ENCODE measurements around the gene RIPPLY3. TPM values are rescaled to one million over a fixed set of nuclear protein-coding genes. Genes with fewer than 3 reads are reported as not detected.
"Not testable (repeated sequence)": the region's sequence is repeated elsewhere in the genome, so short reads cannot be mapped to it uniquely, and the experiment has no call there.

The RIPPLY3 gene
- total RNA-seq, 1 donor from 2014 or later: not detected

DNA sequence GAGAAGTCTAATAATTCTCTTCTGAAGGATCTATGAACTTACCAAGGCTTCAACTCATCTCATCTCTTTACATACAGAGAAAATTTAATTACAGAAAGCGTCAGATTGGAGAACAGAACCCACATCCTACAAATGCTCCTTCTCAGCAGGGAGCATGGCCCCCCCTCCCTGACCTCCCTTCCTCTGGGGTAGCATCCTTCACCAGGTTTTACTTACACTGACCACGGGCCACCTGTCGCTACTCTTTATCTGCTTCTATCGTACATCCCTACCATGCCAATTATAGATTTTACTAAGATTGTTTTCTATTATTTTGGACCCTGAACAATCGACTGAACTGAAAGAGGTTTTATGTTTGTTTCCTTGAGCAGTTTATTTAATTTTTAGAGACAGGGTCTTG is 25.8 kb downstream of the RIPPLY3 start:
- Histone ChIP-seq H3K36me3 (ENCODE audit: insufficient read depth, low read length) (no peaks in the 10 kb centered on the region), H3K9ac (ENCODE audit: low read length) (no peak overlapping the region), H3K4me3 (ENCODE audit: insufficient read depth, low read depth, low read length) (no peak overlapping the region), H3K27me3 (ENCODE audit: insufficient read depth, low read length) (no peaks in the 10 kb centered on the region), H2AFZ (ENCODE audit: low read depth, low read length) (no peak overlapping the region), H3K79me2 (ENCODE audit: insufficient read depth, low read length) (no peaks in the 10 kb centered on the region), H3K4me2 (ENCODE audit: low read length) (peak overlapping the region; percentile 22), H4K20me1 (ENCODE audit: insufficient read depth, low read length) (no peaks in the 10 kb centered on the region), H3K9me3 (ENCODE audit: insufficient read depth, low read depth, low read length) (no peaks in the 10 kb centered on the region), H3K27ac (ENCODE audit: low read depth, low read length) (no peak overlapping the region), H3K4me1 (ENCODE audit: insufficient read depth, low read length) (no peaks in the 10 kb centered on the region)
- TF ChIP-seq EZH2 (IDR thresholded peaks at IDR 0.05; ENCODE audit: insufficient read depth, low read length): no peak
- TF ChIP-seq, protein P1, sequence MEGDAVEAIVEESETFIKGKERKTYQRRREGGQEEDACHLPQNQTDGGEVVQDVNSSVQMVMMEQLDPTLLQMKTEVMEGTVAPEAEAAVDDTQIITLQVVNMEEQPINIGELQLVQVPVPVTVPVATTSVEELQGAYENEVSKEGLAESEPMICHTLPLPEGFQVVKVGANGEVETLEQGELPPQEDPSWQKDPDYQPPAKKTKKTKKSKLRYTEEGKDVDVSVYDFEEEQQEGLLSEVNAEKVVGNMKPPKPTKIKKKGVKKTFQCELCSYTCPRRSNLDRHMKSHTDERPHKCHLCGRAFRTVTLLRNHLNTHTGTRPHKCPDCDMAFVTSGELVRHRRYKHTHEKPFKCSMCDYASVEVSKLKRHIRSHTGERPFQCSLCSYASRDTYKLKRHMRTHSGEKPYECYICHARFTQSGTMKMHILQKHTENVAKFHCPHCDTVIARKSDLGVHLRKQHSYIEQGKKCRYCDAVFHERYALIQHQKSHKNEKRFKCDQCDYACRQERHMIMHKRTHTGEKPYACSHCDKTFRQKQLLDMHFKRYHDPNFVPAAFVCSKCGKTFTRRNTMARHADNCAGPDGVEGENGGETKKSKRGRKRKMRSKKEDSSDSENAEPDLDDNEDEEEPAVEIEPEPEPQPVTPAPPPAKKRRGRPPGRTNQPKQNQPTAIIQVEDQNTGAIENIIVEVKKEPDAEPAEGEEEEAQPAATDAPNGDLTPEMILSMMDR (IDR thresholded peaks at IDR 0.05; ENCODE audit: insufficient read depth, low read depth, low read length): no peak
- Mint-ChIP-seq H3K9me3 (ENCODE audit: unreplicated experiment) (no peaks in the 10 kb centered on the region), H3K4me3 (ENCODE audit: unreplicated experiment) (no peak overlapping the region), H3K27me3 (ENCODE audit: low read depth, unreplicated experiment) (no peaks in the 10 kb centered on the region), H3K27ac (ENCODE audit: unreplicated experiment) (no peak overlapping the region), H3K36me3 (ENCODE audit: low read depth, unreplicated experiment) (no peaks in the 10 kb centered on the region), H3K4me1 (ENCODE audit: low read depth, unreplicated experiment) (peaks cover 9% of the 10 kb centered on the region)
- no peak for FAIRE-seq
- no peak for DNase-seq (ENCODE audit: low read depth)

DNA sequence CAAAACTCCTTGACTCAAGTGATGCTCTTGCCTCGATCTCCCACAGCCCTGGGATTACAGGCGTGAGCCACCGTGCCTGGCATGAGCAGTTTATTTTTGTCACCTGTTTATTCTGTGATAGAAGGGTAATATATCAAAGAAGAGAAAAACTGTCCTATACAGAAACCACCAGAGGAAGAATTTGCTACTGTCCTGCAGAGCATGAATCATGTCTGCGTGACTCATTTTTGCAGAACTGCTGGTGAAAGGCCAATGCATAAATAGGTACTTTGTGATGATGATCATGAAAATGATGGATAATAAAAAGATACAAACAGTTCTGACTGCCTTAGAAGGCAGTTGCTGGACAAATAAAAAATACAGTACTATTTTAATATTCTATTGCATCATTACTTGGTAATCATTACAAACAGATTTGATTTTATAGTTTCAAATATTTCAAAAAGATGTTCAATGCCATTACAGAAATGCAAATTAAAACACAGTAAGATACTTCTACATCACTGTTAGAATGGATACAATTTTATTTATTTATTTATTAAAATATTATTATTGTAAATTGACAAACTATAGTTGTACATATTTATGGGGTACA is 26.5 kb downstream of the RIPPLY3 start:
- Histone ChIP-seq H3K36me3 (ENCODE audit: insufficient read depth, low read length) (no peaks in the 10 kb centered on the region), H4K20me1 (ENCODE audit: insufficient read depth, low read length) (no peaks in the 10 kb centered on the region), H3K79me2 (ENCODE audit: insufficient read depth, low read length) (no peaks in the 10 kb centered on the region), H3K27me3 (ENCODE audit: insufficient read depth, low read length) (no peaks in the 10 kb centered on the region), H3K9me3 (ENCODE audit: insufficient read depth, low read depth, low read length) (no peaks in the 10 kb centered on the region), H3K4me3 (ENCODE audit: insufficient read depth, low read depth, low read length) (no peak overlapping the region), H2AFZ (ENCODE audit: low read depth, low read length) (no peak overlapping the region), H3K4me2 (ENCODE audit: low read length) (peak overlapping the region; percentile 22), H3K9ac (ENCODE audit: low read length) (no peak overlapping the region), H3K27ac (ENCODE audit: low read depth, low read length) (no peak overlapping the region), H3K4me1 (ENCODE audit: insufficient read depth, low read length) (no peaks in the 10 kb centered on the region)
- H3K27me3 Mint-ChIP-seq (ENCODE audit: low read depth, unreplicated experiment): no peaks in the 10 kb centered on the region
- H3K9me3 Mint-ChIP-seq (ENCODE audit: unreplicated experiment): no peaks in the 10 kb centered on the region
- no peaks in the 10 kb centered on the region for H3K36me3 Mint-ChIP-seq (ENCODE audit: low read depth, unreplicated experiment)
- peak; percentile 67 for DNase-seq (ENCODE audit: low read depth)
- TF ChIP-seq, protein P1 (IDR thresholded peaks at IDR 0.05; ENCODE audit: insufficient read depth, low read depth, low read length): no peak
- no peak for TF ChIP-seq EZH2 (IDR thresholded peaks at IDR 0.05; ENCODE audit: insufficient read depth, low read length)
- peak; percentile 47 for FAIRE-seq
- peaks cover 9% of the 10 kb centered on the region for H3K4me1 Mint-ChIP-seq (ENCODE audit: low read depth, unreplicated experiment)
- H3K4me3 Mint-ChIP-seq (ENCODE audit: unreplicated experiment): no peak overlapping the region
- no peak overlapping the region for H3K27ac Mint-ChIP-seq (ENCODE audit: unreplicated experiment)

DNA sequence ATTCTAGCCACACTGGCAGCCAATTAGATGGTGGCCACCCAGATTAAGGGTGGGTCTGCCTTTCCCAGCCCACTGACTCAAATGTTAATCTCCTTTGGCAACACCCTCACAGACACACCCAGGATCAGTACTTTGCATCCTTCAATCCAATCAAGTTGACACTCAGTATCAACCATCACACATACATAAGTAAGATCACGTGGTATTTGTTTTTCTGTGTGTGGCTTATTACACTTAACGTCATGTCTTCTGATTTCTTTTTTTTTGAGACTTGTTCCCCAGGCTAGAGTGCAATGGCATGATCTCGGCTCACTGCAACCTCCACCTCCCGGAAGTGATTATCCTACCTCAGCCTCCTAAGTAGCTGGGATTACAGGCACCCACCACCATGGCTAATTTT is 27.9 kb downstream of the RIPPLY3 start:
- H3K27me3 Mint-ChIP-seq (ENCODE audit: low read depth, unreplicated experiment); H3K9me3 ChIP-seq (ENCODE audit: insufficient read depth, low read depth, low read length); H3K9me3 Mint-ChIP-seq (ENCODE audit: unreplicated experiment); H3K4me3 Mint-ChIP-seq (ENCODE audit: unreplicated experiment); H3K27ac ChIP-seq (ENCODE audit: low read depth, low read length); H3K79me2 ChIP-seq (ENCODE audit: insufficient read depth, low read length); H3K4me1 ChIP-seq (ENCODE audit: insufficient read depth, low read length); H3K27me3 ChIP-seq (ENCODE audit: insufficient read depth, low read length); H3K9ac ChIP-seq (ENCODE audit: low read length); H3K4me2 ChIP-seq (ENCODE audit: low read length); H4K20me1 ChIP-seq (ENCODE audit: insufficient read depth, low read length); H3K4me1 Mint-ChIP-seq (ENCODE audit: low read depth, unreplicated experiment); DNase-seq (ENCODE audit: low read depth); H3K36me3 Mint-ChIP-seq (ENCODE audit: low read depth, unreplicated experiment); H3K4me3 ChIP-seq (ENCODE audit: insufficient read depth, low read depth, low read length); H2AFZ ChIP-seq (ENCODE audit: low read depth, low read length); H3K36me3 ChIP-seq (ENCODE audit: insufficient read depth, low read length); FAIRE-seq: not testable (repeated sequence)
- H3K27ac Mint-ChIP-seq (ENCODE audit: unreplicated experiment): peak overlapping the region; percentile 41
